HG03457 (cell line): Measurements from ENCODE around the gene CNDP2.
"Not testable (repeated sequence)": the region's sequence is repeated elsewhere in the genome, so short reads cannot be mapped to it uniquely, and the experiment has no call there.

Experiments used
- ATAC-seq: cut with Tn5 transposase; IDR thresholded peaks from one replicate; pipeline ENCODE4 v1.9.1; 2021; ENCODE audit warnings: moderate number of reproducible peaks; ENCODE audit not compliant: unreplicated experiment

Gene CNDP2

GRCh38 chr18:74498712-74499627 lies 2.8 kb downstream of the CNDP2 start:
- peak; percentile 29 for ATAC-seq

GRCh38 chr18:74499633-74500032 lies 3.5 kb downstream of the CNDP2 start:
- ATAC-seq, result peak; percentile 36

DNA sequence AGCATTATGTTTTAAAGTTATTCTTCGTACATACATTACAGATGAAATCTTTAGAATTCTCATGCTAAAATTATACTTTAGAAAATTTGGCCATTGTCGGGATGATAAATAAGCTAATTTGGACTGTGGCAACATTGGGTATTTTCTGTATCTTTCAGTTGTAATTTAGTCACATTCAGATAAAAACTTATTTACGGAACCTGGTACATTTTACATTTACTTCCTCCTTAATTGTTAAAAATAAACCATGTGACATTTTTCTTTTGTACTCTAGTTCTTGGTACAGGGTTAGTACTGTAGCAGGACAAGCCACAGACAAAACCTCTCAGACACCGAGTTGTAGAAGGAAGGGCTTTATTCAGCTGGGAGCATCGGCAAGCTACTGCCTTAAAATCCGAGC lies 4.2 kb downstream of the CNDP2 start:
- ATAC-seq, result no peak

DNA sequence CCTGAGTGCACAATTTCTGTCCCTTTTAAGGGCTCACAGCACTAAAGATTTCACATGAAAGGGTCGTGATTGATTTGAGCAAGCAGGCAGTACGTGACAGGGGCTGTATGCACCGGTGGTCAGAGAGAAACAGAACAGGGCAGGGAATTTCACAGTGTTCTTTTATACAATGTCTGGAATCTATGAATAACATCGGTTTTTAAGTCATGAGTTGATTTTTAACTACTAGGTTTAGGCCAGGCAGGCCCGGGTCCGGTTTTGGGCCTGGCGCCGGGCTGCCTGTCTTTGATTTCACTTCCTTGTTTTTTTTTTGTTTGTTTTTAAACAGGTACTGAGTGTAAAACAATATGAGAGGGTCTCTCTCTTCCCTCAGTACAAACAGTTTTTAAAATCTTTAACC lies 4.6 kb downstream of the CNDP2 start:
- not testable (repeated sequence) for ATAC-seq

- no peak for ATAC-seq
Measured at GRCh38 chr18:74501386-74501785, 5.2 kb downstream of the CNDP2 start.

DNA sequence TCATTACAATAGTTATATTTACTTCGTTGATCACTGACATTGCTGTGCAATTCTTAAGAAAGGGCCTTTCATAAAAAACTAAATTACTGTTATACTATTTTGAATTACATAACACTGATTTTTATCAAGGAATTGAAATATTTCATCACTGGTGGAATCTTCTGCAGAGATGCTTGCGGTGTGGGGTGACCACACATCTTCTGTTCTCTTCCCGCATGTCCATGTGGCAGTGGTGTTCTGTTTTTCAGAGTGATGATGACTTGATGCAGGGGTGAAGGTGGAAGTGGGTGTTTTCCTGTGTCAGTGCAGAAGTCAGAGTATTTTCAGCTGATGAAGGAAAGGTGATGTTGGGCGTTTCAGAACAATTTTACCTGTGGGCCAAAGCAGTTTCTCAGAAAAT lies 7.0 kb downstream of the CNDP2 start:
- ATAC-seq, result no peak

DNA sequence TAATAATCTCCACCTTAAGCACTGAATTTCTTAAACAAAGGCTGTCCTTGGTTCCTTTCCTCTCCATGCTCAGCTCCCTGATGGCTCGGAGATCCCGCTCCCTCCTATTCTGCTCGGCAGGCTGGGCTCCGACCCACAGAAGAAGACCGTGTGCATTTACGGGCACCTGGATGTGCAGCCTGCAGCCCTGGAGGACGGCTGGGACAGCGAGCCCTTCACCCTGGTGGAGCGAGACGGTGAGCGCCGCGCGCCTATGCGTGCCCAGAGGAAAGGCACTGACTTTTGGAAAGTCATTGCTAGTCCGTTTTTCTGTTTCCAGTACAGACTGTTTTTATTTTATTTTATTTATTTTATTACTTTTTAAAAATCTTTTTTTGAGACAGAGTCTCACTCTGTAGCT lies 9.6 kb downstream of the CNDP2 start:
- ATAC-seq, result no peak

GRCh38 chr18:74506448-74507084 lies 10.4 kb downstream of the CNDP2 start:
- no peak for ATAC-seq

DNA sequence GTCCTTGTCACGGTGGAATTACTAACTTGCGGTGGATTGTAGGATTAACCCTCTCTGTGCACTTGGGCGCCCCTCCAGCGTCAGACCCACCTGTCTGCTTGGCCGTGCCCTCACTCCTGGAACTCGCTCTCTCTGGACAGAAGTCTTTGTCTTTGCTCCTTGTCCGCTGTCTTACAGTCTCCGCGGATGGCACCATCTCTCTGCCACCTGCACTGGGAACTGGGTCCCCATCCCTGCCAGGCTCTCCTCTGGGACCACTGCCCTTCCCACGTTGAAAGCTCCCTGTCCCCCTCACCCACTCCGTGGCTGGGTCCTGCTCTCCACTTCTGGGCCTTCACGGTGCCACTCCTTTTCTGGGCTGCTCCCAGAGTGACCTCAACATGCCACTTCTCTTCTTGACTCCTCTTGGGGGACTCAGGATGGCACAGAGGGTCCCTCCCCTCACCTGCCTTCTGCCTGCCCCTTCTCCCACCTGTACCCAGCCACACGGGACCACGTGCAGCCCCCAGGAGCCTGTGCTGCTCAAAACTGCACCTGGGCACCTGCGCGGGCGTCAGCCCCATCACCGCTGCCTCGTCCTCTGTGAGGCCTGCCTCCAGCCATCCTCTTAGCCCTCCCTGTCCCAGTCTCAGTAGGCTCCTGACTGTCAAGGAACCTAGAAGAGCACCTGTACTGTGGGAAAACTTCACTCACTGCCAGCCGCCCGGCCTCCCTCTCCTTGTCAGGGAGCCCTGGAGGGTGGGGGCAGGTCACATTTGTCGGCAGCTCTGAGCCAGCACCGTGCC lies 11.1 kb downstream of the CNDP2 start:
- no peak for ATAC-seq

GRCh38 chr18:74507927-74508326 lies 11.8 kb downstream of the CNDP2 start:
- ATAC-seq, result no peak

DNA sequence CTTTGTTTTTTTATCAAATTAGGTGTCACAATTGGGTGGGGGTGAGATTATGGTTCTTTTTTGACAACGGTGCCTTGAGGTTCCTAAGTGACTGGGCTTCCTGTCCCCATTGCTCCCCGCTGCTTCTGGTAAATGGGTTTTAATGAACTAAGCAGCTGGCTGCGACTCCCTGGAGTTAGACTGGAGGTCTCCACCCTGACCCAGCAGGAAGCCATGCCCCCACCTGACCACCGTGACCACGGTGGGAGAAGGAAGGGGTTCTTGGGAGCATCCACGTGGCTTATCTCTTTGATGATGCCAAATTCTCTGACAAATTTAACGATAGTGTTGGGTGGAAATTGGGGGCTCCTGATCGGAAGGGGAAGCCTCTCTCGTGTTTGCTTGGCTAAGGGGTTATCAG lies 12.2 kb downstream of the CNDP2 start:
- no peak for ATAC-seq

- ATAC-seq, result no peak
Measured at GRCh38 chr18:74508821-74509225, 12.7 kb downstream of the CNDP2 start.

DNA sequence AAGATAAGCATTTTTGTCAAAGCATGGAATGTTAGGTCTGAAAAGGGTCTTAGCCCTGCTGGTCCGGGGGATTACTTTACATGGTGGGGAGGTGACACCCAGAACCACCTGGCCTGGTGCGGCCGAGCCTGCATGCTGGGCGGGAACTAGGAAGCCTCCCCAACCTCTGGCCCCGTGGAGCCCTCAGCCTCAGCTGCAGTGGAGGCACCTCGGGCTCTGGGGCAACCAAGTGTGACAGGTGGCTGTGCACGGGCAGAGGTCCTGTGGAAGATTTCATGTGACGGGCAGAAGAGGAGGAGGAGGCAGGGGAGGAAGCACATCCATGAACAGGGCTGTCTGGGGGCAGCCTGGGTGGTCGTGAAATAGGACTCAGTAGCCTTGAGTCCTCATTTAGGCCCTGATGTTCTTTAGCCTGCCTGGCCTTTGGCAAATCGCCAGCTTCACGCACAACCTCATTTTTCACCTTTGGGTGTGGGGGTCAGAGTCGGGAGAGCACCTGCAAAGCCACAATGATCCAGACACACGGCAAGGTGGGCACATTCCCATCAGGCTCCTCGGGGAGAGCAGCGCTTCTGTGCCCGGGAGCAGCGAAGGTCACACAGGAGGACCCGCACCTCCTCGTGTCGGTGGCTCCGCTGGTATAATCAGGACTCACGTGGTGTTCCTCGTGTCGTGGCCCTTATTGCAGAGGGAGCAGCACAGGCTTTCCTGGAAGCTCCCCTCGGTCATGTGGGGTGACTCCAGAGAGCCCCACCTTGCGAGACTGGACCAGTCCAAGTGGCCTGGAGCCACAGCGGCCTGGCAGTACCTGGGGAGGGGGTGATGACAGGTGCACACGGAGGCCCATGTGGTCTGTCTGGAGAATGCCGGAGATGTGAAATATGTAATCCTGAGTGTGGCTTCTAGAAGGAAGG lies 13.9 kb downstream of the CNDP2 start:
- ATAC-seq, result no peak

DNA sequence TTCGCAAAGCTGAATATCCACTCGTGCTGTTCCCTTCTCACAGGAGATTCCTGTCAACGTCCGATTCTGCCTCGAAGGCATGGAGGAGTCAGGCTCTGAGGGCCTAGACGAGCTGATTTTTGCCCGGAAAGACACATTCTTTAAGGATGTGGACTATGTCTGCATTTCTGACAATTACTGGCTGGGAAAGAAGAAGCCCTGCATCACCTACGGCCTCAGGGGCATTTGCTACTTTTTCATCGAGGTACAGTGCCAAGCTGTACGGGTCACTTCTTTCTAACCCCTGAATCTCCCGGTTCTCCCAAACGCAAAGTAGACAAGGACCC lies 14.6 kb downstream of the CNDP2 start:
- ATAC-seq, result no peak

- ATAC-seq, result no peak
Measured at GRCh38 chr18:74511823-74512222, 15.7 kb downstream of the CNDP2 start.

- ATAC-seq, result no peak
Measured at GRCh38 chr18:74512321-74513053, 16.3 kb downstream of the CNDP2 start.

DNA sequence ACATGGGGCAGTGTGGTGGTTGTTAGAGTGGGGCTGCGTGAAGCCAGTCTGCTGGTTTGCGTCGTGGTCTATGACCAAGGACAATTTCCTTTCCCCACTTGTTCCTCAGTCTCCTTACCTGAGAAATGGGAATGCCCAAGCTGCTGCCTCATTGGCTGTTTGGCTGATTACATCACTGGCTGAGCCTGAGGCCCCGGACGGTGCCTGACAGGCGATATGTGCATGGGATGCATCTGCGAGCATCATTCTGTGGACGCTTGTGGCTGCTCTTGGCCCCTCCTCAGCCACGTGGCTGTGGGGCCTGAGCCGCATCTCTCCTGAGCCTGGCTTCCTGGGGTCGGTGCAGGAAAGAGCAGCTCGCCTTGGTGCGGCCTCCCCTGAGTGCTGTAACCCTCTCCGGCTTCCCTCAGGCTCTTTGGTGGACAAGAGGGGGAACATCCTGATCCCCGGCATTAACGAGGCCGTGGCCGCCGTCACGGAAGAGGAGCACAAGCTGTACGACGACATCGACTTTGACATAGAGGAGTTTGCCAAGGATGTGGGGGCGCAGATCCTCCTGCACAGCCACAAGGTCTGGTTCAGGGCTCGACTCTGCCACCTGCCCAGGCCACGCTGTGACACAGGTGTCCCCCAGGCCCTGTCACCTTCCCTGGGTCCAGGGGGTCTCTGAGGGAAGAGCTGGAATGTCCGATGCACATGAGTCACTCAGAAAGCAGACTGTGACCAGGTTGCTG lies 17.2 kb downstream of the CNDP2 start:
- no peak for ATAC-seq

GRCh38 chr18:74513883-74514205 lies 17.7 kb downstream of the CNDP2 start:
- ATAC-seq, result no peak

- ATAC-seq, result no peak
Measured at GRCh38 chr18:74514860-74515495, 18.8 kb downstream of the CNDP2 start.
